Measurements from ENCODE around the gene PLEKHG1.

PLEKHG1 gene

GRCh38 chr6:150575836-150576235 is 23.8 kb upstream of the PLEKHG1 start:
- in situ Hi-C loops (cut with MboI; ENCODE audit: low pct_unique_long_range_greater_than_20kb, low sequenced_read_pairs, unreplicated experiment) = no loop called here
- TF ChIP-seq CTCF (IDR thresholded peaks at IDR 0.05; ENCODE audit: extremely low read depth, insufficient read depth, missing control alignments) = no peak
- no peak for DNase-seq (ENCODE audit: low spot score)

DNA sequence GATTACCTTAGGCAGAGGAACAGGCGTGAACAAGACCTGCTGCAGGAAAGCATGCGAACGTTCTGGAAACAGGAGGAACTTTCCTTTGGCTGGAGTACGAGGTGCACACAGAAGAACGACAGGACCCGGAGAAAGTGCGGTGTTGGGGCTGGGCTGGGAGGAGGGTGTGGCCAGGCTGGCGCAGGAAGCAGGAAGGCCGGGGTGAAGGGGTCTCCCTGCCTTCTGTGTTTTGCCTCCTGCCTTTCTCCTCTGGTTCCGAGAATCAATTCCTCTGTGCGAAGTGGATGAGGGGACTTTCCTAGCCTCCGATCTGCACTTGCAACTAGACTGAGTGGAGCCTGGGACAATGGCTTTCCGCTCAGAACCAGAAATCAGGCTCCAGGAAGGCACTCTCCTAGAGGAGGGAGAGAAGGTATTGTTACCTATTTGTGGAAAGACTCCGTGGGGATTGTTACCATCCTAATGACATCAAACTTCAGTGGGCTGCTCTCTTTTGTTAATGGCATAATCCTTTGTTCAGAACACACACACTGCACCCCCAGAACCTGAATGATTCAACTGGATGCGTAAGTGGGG is 22.9 kb upstream of the PLEKHG1 start:
- DNase-seq (ENCODE audit: low spot score) = no peak
- in situ Hi-C loops (cut with MboI; ENCODE audit: low pct_unique_long_range_greater_than_20kb, low sequenced_read_pairs, unreplicated experiment) = no loop called here
- TF ChIP-seq CTCF (IDR thresholded peaks at IDR 0.05; ENCODE audit: extremely low read depth, insufficient read depth, missing control alignments) = no peak

- in situ Hi-C loops (cut with MboI; ENCODE audit: low pct_unique_long_range_greater_than_20kb, low sequenced_read_pairs, unreplicated experiment) = no loop called here
- TF ChIP-seq CTCF (IDR thresholded peaks at IDR 0.05; ENCODE audit: extremely low read depth, insufficient read depth, missing control alignments) = no peak
- no peak for DNase-seq (ENCODE audit: low spot score)
Observed at GRCh38 chr6:150579611-150580010, 20.1 kb upstream of the PLEKHG1 start.

GRCh38 chr6:150580489-150580888 is 19.2 kb upstream of the PLEKHG1 start:
- in situ Hi-C loops (cut with MboI; ENCODE audit: low pct_unique_long_range_greater_than_20kb, low sequenced_read_pairs, unreplicated experiment) = no loop called here
- no peak for TF ChIP-seq CTCF (IDR thresholded peaks at IDR 0.05; ENCODE audit: extremely low read depth, insufficient read depth, missing control alignments)
- no peak for DNase-seq (ENCODE audit: low spot score)

- in situ Hi-C loops (cut with MboI; ENCODE audit: low pct_unique_long_range_greater_than_20kb, low sequenced_read_pairs, unreplicated experiment) = no loop called here
- DNase-seq (ENCODE audit: low spot score) = no peak
- TF ChIP-seq CTCF (IDR thresholded peaks at IDR 0.05; ENCODE audit: extremely low read depth, insufficient read depth, missing control alignments) = no peak
Observed at GRCh38 chr6:150584065-150584464, 15.6 kb upstream of the PLEKHG1 start.

DNA sequence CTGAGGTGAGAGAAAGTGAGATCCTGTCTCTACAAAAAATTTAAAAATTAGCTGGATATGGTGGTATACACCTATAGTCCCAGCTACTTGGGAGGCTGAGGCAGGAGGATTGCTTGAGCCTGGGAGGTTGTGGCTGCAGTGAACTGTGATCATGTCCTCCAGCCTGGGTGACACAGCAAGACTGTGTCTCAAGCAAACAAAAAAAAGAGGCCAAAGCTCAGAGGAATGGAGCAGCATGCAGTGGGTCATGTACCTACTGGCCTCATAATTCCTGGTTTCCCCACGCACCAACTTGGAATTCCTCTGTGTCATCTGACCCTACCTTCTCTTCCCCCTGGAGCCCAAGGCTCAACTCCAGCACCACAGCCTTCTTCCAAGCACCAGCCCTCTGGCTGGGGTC is 15.1 kb upstream of the PLEKHG1 start:
- DNase-seq (ENCODE audit: low spot score) = no peak
- in situ Hi-C loops (cut with MboI; ENCODE audit: low pct_unique_long_range_greater_than_20kb, low sequenced_read_pairs, unreplicated experiment) = no loop called here
- TF ChIP-seq CTCF (IDR thresholded peaks at IDR 0.05; ENCODE audit: extremely low read depth, insufficient read depth, missing control alignments) = no peak
